Trophoblast cell (in vitro differentiated cells and primary cell): ENCODE data around the gene PRDM10.

ENCODE experiments used
- DNase-seq, 2 donors: peaks; one replicate each; pipeline ENCODE4 v3.0.0-alpha.2; 2016
- H2AFZ ChIP-seq: 2 replicates; pipeline ENCODE4 v1.6.1; 2013; ENCODE audit warnings: low read length, moderate library complexity, mild to moderate bottlenecking; ENCODE audit not compliant: insufficient read depth, poor library complexity
- H2AK5ac ChIP-seq: 2 replicates; pipeline ENCODE4 v1.6.1; 2013; ENCODE audit warnings: mild to moderate bottlenecking, low read length
- H2BK120ac ChIP-seq: 2 replicates; pipeline ENCODE4 v1.6.1; 2013; ENCODE audit warnings: low read length, mild to moderate bottlenecking, moderate library complexity; ENCODE audit not compliant: insufficient read depth, poor library complexity
- H2BK12ac ChIP-seq: 2 replicates; pipeline ENCODE4 v1.6.1; 2013; ENCODE audit warnings: mild to moderate bottlenecking, low read length, moderate library complexity
- H2BK5ac ChIP-seq: 2 replicates; pipeline ENCODE4 v1.6.1; 2013; ENCODE audit warnings: low read length, low read depth, moderate library complexity, mild to moderate bottlenecking; ENCODE audit not compliant: poor library complexity
- H3K14ac ChIP-seq: 2 replicates; pipeline ENCODE4 v1.6.1; 2013; ENCODE audit warnings: mild to moderate bottlenecking, low read length
- H3K18ac ChIP-seq: 2 replicates; pipeline ENCODE4 v1.6.1; 2013; ENCODE audit warnings: mild to moderate bottlenecking, low read length
- H3K23ac ChIP-seq: 2 replicates; pipeline ENCODE4 v1.6.1; 2013; ENCODE audit warnings: low read length
- H3K27ac ChIP-seq: 2 replicates; pipeline ENCODE4 v1.5.1; 2013; ENCODE audit warnings: low read depth, mild to moderate bottlenecking, inconsistent platforms, low read length, moderate library complexity
- H3K27me3 ChIP-seq: 2 replicates; pipeline ENCODE4 v1.6.1; 2013; ENCODE audit warnings: inconsistent platforms, mild to moderate bottlenecking, low read length, moderate library complexity; ENCODE audit not compliant: insufficient read depth
- H3K36me3 ChIP-seq, 2 experiments: 1 replicate in 1 of 2; 2 replicates in 1 of 2; pipeline ENCODE4 v1.6.1; 2013; ENCODE audit warnings: low read length in 2 of 2, mild to moderate bottlenecking in 2 of 2, moderate library complexity in 1 of 2; ENCODE audit not compliant: insufficient read depth in 2 of 2, control insufficient read depth in 1 of 2
- H3K4ac ChIP-seq: 2 replicates; pipeline ENCODE4 v1.6.1; 2013; ENCODE audit warnings: low read depth, mild to moderate bottlenecking, low read length, moderate library complexity
- H3K4me1 ChIP-seq, 2 experiments: 1 replicate in 1 of 2; 2 replicates in 1 of 2; pipeline ENCODE4 v1.6.1; 2013; ENCODE audit warnings: low read length in 2 of 2, mild to moderate bottlenecking in 2 of 2, moderate library complexity in 1 of 2; ENCODE audit not compliant: insufficient read depth in 2 of 2, control insufficient read depth in 1 of 2
- H3K4me2 ChIP-seq: 2 replicates; pipeline ENCODE4 v1.6.1; 2013; ENCODE audit warnings: inconsistent platforms, mild to moderate bottlenecking, low read length, moderate library complexity
- H3K4me3 ChIP-seq: 2 replicates; pipeline ENCODE4 v1.5.1; 2013; ENCODE audit warnings: mild to moderate bottlenecking, low read depth, low read length, inconsistent platforms
- H3K79me1 ChIP-seq: one replicate; pipeline ENCODE4 v1.6.1; 2013; ENCODE audit warnings: low read length
- H3K79me2 ChIP-seq: 2 replicates; pipeline ENCODE4 v1.6.1; 2013; ENCODE audit warnings: low read length, mild to moderate bottlenecking; ENCODE audit not compliant: control insufficient read depth, insufficient read depth, poor library complexity
- H3K9ac ChIP-seq: 2 replicates; pipeline ENCODE4 v1.6.1; 2013; ENCODE audit warnings: mild to moderate bottlenecking, low read length
- H3K9me3 ChIP-seq: 2 replicates; pipeline ENCODE4 v1.6.1; 2013; ENCODE audit warnings: low read depth, mild to moderate bottlenecking, control low read depth, inconsistent platforms, low read length; ENCODE audit not compliant: insufficient read depth
- H4K12ac ChIP-seq: 2 replicates; pipeline ENCODE4 v1.6.1; 2013; ENCODE audit warnings: low read depth, mild to moderate bottlenecking, low read length, moderate library complexity
- H4K8ac ChIP-seq: 2 replicates; pipeline ENCODE4 v1.6.1; 2013; ENCODE audit warnings: low read depth, mild to moderate bottlenecking, low read length, moderate library complexity
- H4K91ac ChIP-seq: one replicate; pipeline ENCODE4 v1.6.1; 2013; ENCODE audit warnings: low read depth, mild to moderate bottlenecking, low read length, moderate library complexity
- WGBS: extraction: QIAGEN DNeasy Blood & Tissue Kit; methylation state at CpG from one replicate; pipeline ENCODE4 v1.1.7; 2013; ENCODE audit warnings: missing lambda C conversion rate; ENCODE audit not compliant: insufficient read length, insufficient coverage; ENCODE audit errors: extremely low coverage; 5-methylcytosine and 5-hydroxymethylcytosine counted together

Gene PRDM10

DNA sequence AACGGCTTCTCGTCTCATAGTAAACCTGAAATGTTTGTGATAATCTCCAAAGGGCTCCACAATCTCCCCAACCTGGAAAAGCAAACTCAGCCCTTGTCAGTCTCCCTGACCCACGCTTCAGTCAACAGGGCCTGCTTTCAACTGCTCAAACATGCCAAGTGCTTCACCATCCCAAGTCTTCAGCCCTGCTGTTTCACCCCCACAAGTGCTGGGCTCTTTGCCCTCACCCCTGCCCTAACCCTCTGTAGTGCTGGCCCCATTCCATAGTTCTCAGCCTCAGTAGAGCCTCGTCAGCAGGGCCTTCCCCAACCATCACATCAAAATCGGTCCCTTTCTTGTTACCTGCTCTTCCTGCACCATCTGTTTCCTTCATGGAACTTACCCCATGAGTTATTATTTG is 63.9 kb downstream of the PRDM10 start:
- H2AFZ ChIP-seq = no peak overlapping the region
- no peak overlapping the region for H4K8ac ChIP-seq
- no peak overlapping the region for H4K91ac ChIP-seq
- H3K36me3 ChIP-seq = peaks cover 8% of the 10 kb centered on the region in 2 experiments
- no peaks in the 10 kb centered on the region for H3K79me2 ChIP-seq
- H3K9me3 ChIP-seq = no peaks in the 10 kb centered on the region
- no peaks in the 10 kb centered on the region for H3K27me3 ChIP-seq
- no peak overlapping the region for H3K23ac ChIP-seq
- no peak overlapping the region for H4K12ac ChIP-seq
- no peak overlapping the region for H3K27ac ChIP-seq
- H3K4me2 ChIP-seq = no peak overlapping the region
- no peak overlapping the region for H2BK12ac ChIP-seq
- no peak overlapping the region for H3K18ac ChIP-seq
- no peak overlapping the region for H2AK5ac ChIP-seq
- no peaks in the 10 kb centered on the region for H3K79me1 ChIP-seq
- WGBS = no CpG with 5 or more reads among the region's 5 CpGs
- H3K9ac ChIP-seq = peak overlapping the region; percentile 63
- no peak overlapping the region for H3K4ac ChIP-seq
- no peak for DNase-seq
- H3K14ac ChIP-seq = no peak overlapping the region
- no peak overlapping the region for H2BK120ac ChIP-seq
- H2BK5ac ChIP-seq = no peak overlapping the region
- H3K4me1 ChIP-seq = no peaks in the 10 kb centered on the region
- no peak overlapping the region for H3K4me3 ChIP-seq

DNA sequence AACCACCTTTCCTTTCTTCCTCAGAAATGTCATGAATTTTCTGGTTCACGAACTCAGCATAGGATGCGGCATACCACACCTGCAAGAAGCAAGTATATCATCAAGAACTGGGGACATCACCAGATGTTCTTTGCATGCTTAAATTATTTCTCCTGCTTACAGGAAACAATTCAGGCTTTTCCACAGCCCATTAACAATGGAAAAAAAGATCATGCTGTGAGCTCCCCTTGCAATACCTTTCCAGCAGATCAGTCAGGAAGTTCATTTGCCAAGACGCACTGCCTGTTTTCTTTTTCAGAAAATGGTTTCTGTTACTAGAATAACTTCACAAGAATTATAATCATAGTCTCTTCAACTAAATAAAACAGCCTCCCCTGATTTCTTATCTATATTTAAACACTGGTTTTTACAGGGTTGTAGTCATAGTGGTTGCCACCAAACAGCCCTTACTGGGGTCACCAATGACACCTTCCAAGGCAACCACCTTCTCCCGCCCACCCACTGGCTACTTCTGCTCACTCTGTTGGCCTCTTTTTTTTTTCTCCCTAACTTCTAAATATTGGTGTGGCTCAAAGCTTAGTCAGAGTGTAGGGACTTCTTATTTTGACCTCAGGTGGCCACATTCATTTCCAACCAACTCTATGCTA is 64.9 kb downstream of the PRDM10 start:
- Histone ChIP-seq H3K27me3 (no peaks in the 10 kb centered on the region), H2BK5ac (no peak overlapping the region), H3K18ac (no peak overlapping the region), H3K36me3 (peaks cover 9 to 10% of the 10 kb centered on the region in 2 experiments), H3K4me1 (no peaks in the 10 kb centered on the region), H3K79me1 (no peaks in the 10 kb centered on the region), H2AFZ (no peak overlapping the region), H4K12ac (no peak overlapping the region), H4K91ac (no peak overlapping the region), H2AK5ac (no peak overlapping the region), H4K8ac (no peak overlapping the region), H2BK120ac (no peak overlapping the region), H3K4ac (no peak overlapping the region), H2BK12ac (no peak overlapping the region), H3K79me2 (no peaks in the 10 kb centered on the region), H3K23ac (no peak overlapping the region), H3K4me2 (no peak overlapping the region), H3K9me3 (no peaks in the 10 kb centered on the region), H3K4me3 (no peak overlapping the region), H3K27ac (no peak overlapping the region), H3K9ac (no peak overlapping the region), H3K14ac (no peak overlapping the region)
- no CpG with 5 or more reads among the region's 4 CpGs for WGBS
- no peak for DNase-seq

DNA sequence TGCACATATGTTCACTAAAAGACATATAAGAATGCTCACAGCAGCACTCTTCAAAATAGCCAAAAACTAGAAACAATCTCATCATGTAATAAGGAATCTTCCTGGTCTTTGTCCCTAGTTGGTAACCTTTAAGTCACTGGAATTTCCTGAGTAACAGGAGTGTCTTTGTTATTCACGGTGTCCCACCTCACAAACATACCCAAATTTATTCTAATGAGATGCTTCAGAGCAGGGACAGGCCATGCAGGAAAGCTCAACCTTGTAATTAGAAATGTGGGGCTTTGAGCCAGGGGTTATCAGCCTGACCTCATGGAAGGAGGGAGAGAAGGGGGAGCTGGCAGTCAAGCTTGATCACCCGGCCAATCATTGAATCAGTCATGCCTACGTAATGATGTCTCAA is 66.9 kb downstream of the PRDM10 start:
- Histone ChIP-seq H2AFZ (no peak overlapping the region), H4K12ac (no peak overlapping the region), H2AK5ac (no peak overlapping the region), H3K23ac (no peak overlapping the region), H3K79me2 (no peaks in the 10 kb centered on the region), H2BK120ac (no peak overlapping the region), H3K36me3 (peaks cover 10 to 16% of the 10 kb centered on the region in 2 experiments), H3K14ac (no peak overlapping the region), H4K91ac (no peak overlapping the region), H3K18ac (no peak overlapping the region), H3K27ac (no peak overlapping the region), H2BK12ac (no peak overlapping the region), H3K4ac (no peak overlapping the region), H3K4me3 (no peak overlapping the region), H3K79me1 (no peaks in the 10 kb centered on the region), H3K27me3 (no peaks in the 10 kb centered on the region), H3K4me2 (no peak overlapping the region), H3K4me1 (no peaks in the 10 kb centered on the region), H4K8ac (no peak overlapping the region), H3K9me3 (no peaks in the 10 kb centered on the region), H2BK5ac (no peak overlapping the region), H3K9ac (no peak overlapping the region)
- WGBS = no CpG with 5 or more reads among the region's 3 CpGs
- DNase-seq = no peak

DNA sequence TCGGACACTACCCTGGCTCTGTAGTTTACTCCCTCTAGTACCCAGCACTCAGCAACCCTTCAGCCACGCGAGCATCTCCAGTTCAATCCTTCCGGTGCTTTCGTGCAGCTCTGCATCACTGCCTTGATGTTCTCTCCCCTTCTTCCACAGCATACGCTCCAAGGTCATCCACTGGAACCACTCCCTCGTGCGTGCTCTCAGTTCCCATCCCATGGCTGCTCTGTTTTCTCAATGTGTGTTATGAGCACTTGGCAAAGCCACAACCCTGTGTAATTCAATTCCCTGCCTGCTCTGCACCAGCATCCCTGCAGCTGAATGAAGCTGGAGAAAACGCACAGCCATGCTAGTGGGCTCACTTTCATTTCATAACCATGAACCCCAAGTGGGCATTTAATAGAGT is 68.7 kb downstream of the PRDM10 start:
- Histone ChIP-seq H3K9ac (no peak overlapping the region), H3K9me3 (no peaks in the 10 kb centered on the region), H3K4me1 (no peaks in the 10 kb centered on the region), H3K18ac (no peak overlapping the region), H4K91ac (no peak overlapping the region), H3K79me2 (no peaks in the 10 kb centered on the region), H3K23ac (no peak overlapping the region), H3K4me2 (no peak overlapping the region), H3K79me1 (no peaks in the 10 kb centered on the region), H3K27ac (no peak overlapping the region), H3K36me3 (peaks cover 8 to 19% of the 10 kb centered on the region in 2 experiments), H3K4ac (no peak overlapping the region), H2BK12ac (no peak overlapping the region), H2BK5ac (no peak overlapping the region), H3K14ac (no peak overlapping the region), H3K4me3 (no peak overlapping the region), H2AK5ac (no peak overlapping the region), H3K27me3 (no peaks in the 10 kb centered on the region), H2BK120ac (no peak overlapping the region), H4K12ac (no peak overlapping the region), H4K8ac (no peak overlapping the region), H2AFZ (no peak overlapping the region)
- no CpG with 5 or more reads among the region's 9 CpGs for WGBS
- DNase-seq = no peak
